CD4-positive, alpha-beta T cell treated with Interferon alpha-2 for 1 hour (primary cell): ENCODE results near the gene LRRC36.

Experiments
- DNase-seq, 2 donors: peaks; one replicate each; pipeline ENCODE4 v3.0.0-alpha.2; 2020 to 2022

LRRC36 gene

GRCh38 chr16:67392301-67393059 is 65.9 kb downstream of the LRRC36 start:
- DNase-seq, result no peak

GRCh38 chr16:67393111-67393787 is 66.6 kb downstream of the LRRC36 start, which contains the start of gene TPPP3:
TSS of gene TPPP3 (minus strand) at chr16:67393498. CDS start at chr16:67391111, 2,387 bp downstream.
- DNase-seq, result peak; percentile 59 to 75

- DNase-seq, result no peak
These were observed 67.2 kb downstream of the LRRC36 start for GRCh38 chr16:67393788-67394154.

DNA sequence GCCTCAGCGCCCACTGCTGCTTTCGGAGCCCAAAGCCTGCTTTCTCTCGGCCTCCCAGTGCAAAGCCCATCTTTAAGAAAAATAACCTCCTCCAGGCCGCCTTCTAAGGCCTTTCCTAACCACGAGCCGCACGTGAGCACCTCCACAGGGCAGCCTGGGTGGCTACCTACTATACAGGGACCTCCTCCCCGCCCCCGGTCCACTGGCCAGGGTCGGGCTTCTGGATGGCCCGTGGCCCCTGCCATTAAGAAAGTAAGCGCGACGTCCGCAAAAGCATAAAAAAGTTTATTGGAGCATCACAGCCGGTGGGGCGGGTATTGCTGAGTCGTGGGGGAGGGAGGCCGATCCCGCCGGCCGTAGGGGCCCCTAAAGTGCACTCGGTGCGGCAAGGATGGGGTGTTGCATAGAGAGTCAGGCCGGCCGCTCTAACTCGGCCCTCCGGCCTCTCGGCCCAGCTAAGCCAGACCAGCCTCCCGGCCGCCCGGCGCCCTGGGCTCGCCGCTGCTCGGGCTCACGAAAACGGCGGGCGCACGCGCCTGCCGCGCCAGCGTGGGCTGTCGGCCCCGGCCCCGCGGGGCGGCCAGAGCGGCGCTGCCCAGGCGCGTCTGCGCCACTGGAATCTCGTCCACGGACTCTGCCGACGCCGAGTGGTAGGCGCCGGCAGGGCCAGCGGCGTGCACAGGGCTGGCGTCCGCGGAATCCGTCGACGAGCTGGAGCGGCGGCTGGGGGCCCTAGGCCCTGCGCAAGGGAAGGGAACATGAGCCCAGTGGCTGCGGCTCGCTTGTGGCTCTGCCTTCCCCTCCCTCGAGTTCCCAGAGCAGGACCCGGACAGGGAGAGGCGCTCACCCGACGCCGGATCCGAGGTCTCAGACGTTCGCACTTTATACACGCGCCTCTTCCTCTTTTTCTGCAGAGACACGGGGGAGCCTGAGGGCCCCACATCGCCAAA is 67.8 kb downstream of the LRRC36 start:
- peak; percentile 19 to 33 for DNase-seq

GRCh38 chr16:67395105-67395457 is 68.5 kb downstream of the LRRC36 start:
- no peak for DNase-seq

DNA sequence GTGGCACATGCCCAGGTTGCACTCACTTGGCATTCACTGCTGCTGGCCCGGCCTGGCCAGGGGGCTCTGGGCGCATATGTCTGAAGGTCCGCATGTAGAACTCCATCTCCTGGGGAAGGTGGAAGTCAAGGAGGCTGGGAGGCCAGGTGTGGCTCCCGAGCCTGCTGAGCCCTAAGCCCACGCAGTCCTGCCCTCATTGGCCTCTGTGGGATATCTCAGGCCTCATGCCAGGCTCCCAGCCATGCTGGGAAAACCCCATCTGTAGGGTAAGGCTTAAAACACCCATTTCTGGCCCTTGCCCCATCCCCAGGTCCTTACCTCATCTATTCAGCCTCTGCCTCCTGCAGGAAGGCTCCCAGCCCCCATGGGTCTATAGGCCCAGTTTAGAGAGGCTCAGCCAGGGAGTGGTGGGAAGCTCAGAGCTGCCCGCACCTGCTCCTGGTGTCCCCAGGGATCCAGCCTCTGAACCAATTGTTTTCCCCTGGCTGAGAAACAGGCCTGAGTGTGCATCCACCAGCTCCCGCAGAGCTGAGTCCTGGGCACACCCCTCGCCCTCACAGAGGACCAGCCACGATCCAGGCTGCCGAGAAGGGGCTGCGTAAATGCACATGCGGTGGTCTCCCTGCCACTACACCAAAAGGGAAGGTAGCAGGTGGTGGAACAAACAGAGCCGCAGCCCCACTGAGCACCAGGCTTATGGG is 69.0 kb downstream of the LRRC36 start:
- no peak for DNase-seq

- no peak for DNase-seq
These were observed 69.8 kb downstream of the LRRC36 start for GRCh38 chr16:67396159-67397035.

DNA sequence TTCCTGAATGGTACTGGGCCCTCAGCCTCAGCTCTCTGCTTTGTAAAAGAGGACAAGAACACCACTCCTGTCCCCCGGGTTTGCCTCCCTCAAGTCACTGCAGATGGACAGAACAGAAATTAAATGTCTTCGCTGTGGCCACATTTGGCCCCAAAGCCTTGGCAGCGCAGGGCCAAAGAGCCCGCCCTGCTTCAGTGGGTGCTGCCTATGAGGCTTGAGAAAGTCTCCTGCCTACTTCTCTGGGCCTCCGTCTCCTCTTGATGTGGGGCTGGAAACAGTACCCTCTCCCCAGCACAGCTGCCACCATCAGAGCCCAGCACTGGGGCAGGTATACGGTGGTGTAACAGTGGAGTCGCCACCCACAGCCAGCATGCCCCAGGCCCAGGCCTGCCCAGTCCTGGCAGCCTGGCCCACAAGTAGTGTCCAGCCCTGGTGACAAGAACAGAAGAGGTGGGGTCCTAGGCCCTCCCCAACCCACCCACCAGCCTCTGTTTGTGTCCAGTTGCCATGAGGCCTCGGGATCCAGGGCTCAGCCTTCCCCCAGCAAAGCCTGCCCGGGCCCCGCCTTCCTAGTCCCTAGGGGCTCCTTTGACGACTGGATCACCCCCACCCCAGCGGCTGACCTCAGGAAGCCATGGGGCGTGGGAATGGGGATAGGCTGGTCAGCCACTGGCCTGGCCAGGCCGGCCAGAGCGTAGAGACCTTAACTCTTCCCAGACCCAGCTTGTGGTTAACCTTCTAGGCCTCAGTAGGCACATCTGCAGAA is 70.6 kb downstream of the LRRC36 start:
- no peak for DNase-seq

- no peak for DNase-seq
These were observed 71.4 kb downstream of the LRRC36 start for GRCh38 chr16:67397812-67398545.

DNA sequence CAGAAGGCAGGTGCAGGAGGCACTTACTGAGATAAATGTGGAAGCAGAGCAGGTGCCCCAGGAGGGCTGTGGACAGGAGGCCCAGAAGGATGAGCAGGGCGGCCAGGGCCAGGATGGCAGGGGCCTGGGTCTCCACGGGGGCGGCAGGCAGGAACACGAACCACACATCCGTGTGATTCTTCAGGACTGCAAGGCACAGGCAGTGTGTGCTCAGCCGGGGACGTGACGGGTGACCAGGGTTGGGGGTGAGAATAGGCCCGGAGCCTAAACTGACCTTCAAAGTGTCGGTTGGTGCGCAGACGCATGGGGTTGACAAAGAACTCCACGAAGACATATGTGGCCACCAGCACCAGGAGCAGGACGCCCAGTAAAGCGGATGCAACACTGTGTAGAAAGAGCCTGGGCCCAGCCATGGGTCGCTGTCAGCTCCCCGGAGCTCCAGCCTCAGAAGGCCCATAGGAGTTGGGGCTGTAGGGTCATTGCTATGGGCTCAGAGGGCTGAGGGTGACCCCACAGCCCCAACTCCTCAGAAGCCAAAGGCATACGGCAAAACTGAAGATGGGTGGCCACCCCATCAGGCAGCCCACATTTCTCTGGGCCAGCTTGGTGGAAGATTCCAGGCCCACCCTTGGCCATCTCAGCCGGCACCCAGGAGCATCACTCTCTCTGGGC is 72.1 kb downstream of the LRRC36 start:
- no peak for DNase-seq

GRCh38 chr16:67399218-67399733 is 72.7 kb downstream of the LRRC36 start:
- DNase-seq, result peak; percentile 40 to 45

GRCh38 chr16:67399749-67400704 is 73.4 kb downstream of the LRRC36 start:
- DNase-seq, result no peak

- no peak for DNase-seq
These were observed 74.3 kb downstream of the LRRC36 start for GRCh38 chr16:67400901-67401300.

DNA sequence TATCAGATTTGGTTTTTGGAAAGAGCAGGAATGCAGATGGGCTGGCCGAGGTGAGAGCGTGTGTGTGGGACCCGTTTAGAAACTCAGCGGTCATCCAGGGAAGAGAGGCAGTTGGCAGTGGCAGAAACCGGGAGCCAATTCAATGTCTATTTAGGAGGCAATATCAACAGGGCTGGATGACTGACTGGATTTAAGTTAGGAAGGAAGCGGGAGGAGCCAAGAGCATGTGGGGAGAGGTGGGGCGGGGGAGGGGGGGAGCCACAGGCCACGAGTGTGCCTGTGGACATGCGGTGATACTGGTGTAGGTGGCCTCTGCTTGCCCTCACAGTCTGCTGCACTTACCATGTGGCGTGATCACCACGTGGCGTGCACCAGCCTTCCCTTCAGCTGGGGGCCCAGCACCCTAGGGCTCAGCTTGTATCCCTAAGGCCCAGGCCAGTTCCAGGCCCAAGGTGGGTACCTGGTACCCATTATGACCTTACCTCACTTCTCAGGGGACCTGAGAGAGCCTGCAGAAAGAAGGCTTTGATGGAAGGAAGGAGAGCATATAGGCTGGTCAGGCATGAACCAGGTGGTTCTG is 77.5 kb downstream of the LRRC36 start:
- no peak for DNase-seq

DNA sequence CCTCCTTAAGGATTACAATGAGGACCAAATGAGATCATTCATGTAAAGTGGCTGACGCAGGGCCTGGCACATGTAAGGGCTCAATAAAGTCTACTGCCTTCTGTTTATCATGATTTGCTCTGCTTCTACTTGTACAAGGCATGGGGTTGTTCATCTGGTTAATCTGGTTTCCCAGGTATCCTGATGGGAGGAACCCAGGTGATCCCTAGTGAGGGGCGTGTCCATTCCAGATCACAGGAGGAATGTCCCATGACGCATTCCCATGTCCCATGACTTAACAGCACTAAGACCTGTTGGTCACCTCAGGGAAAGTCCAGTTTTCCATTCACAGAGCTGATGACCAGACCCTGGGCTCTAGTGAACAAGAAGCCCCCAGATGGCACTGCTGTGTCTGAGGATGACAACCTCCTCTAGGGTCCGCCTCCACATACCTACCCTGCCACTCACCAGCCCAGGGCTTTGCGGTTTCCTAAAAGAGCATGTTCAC is 78.2 kb downstream of the LRRC36 start:
- no peak for DNase-seq

DNA sequence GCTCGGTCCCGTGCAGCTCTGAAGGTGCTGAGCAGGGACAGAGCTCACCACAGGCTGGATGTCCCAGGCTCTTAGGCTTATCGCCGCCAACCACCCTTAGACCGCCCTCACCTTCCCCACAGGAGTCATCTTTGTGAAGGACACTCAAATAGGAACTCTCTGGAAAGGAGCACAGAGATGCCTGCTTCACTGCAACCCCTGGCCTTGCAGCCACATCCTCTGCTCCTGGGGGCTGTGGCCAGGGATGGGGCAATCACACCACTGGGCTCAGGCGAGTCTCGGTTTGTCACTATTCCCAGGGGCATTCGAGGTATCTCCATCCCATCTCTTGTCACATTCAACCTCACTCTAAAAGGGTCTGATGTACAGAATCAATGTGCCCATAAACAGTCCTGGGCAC is 78.7 kb downstream of the LRRC36 start:
- DNase-seq, result no peak
